Neural progenitor cell (in vitro differentiated cells): ENCODE results near the gene GALNTL6. TPM values are rescaled to one million over a fixed set of nuclear protein-coding genes. Genes with fewer than 3 reads are reported as not detected.

ENCODE experiments used
- DNase-seq: peaks from one replicate; pipeline ENCODE4 v3.0.0-alpha.2; 2016; ENCODE audit warnings: low spot score
- H2AFZ ChIP-seq: fragments of 200-600 bp; sonication (generic); replicated peaks from 2 replicates; pipeline ENCODE4 v1.6.1; 2016; ENCODE audit warnings: antibody characterized with exemption
- H3F3A ChIP-seq: fragments of 200-600 bp; sonication (generic); 2 replicates; pipeline ENCODE4 v1.6.1; 2016; ENCODE audit warnings: antibody characterized with exemption, low read depth
- H3K27ac ChIP-seq: fragments of 200-600 bp; sonication (generic); 2 replicates; pipeline ENCODE4 v1.5.1; 2016; ENCODE audit warnings: mild to moderate bottlenecking
- H3K27me3 ChIP-seq: fragments of 200-600 bp; sonication (generic); 2 replicates; pipeline ENCODE4 v1.6.1; 2016; ENCODE audit warnings: mild to moderate bottlenecking, moderate library complexity
- H3K36me3 ChIP-seq: fragments of 200-600 bp; sonication (generic); 2 replicates; pipeline ENCODE4 v1.5.1; 2016
- H3K4me1 ChIP-seq: fragments of 200-600 bp; sonication (generic); 2 replicates; pipeline ENCODE4 v1.6.1; 2016; ENCODE audit warnings: mixed run types
- H3K4me2 ChIP-seq: fragments of 200-600 bp; sonication (generic); 2 replicates; pipeline ENCODE4 v1.6.1; 2016
- H3K4me3 ChIP-seq: fragments of 200-600 bp; sonication (generic); 2 replicates; pipeline ENCODE4 v1.5.1; 2016
- H3K79me2 ChIP-seq: fragments of 200-600 bp; sonication (generic); 2 replicates; pipeline ENCODE4 v1.6.1; 2016; ENCODE audit warnings: low read depth
- H3K9ac ChIP-seq: fragments of 200-600 bp; sonication (generic); 2 replicates; pipeline ENCODE4 v1.6.1; 2016
- H3K9me3 ChIP-seq: fragments of 200-600 bp; sonication (generic); 2 replicates; pipeline ENCODE4 v1.5.1; 2016; ENCODE audit warnings: low read depth
- H4K20me1 ChIP-seq: fragments of 200-600 bp; sonication (generic); 2 replicates; pipeline ENCODE4 v1.6.1; 2016; ENCODE audit warnings: low read depth
- H3K27ac Mint-ChIP-seq: 3 replicates; pipeline ENCODE4 v1.8.0; 2021; ENCODE audit warnings: mixed read lengths
- H3K27me3 Mint-ChIP-seq: 2 replicates; pipeline ENCODE4 v1.8.0; 2022; ENCODE audit warnings: low read depth, mild to moderate bottlenecking, inconsistent platforms, moderate library complexity, mixed read lengths; ENCODE audit not compliant: insufficient read depth
- H3K36me3 Mint-ChIP-seq: 3 replicates; pipeline ENCODE4 v1.8.0; 2021; ENCODE audit warnings: mixed read lengths
- H3K4me1 Mint-ChIP-seq: 3 replicates; pipeline ENCODE4 v1.8.0; 2021; ENCODE audit warnings: mixed read lengths
- H3K4me3 Mint-ChIP-seq: 3 replicates; pipeline ENCODE4 v1.8.0; 2021; ENCODE audit warnings: mild to moderate bottlenecking, moderate library complexity, mixed read lengths
- H3K9me3 Mint-ChIP-seq: 3 replicates; pipeline ENCODE4 v1.8.0; 2020; ENCODE audit warnings: mixed read lengths
- EZH2 ChIP-seq: fragments of 200-600 bp; sonication (generic); IDR thresholded peaks from 2 replicates; pipeline ENCODE4 v1.6.1; 2017; ENCODE audit warnings: antibody characterized with exemption, mild to moderate bottlenecking, moderate library complexity
- EZH2phosphoT487 ChIP-seq: fragments of 200-600 bp; sonication (generic); IDR thresholded peaks from 2 replicates; pipeline ENCODE4 v1.6.1; 2017; ENCODE audit warnings: antibody characterized with exemption
- total RNA-seq: library from RNA; depleted of rRNA; stranded (reverse); fragments of >200 nt; gene quantifications from 2 replicates; pipeline ENCODE4 v1.2.3, GENCODE V29; 2015; ENCODE audit warnings: low replicate concordance
- TF ChIP-seq, protein P1 (sequence below): fragments of 200-600 bp; sonication (generic); IDR thresholded peaks from 2 replicates; pipeline ENCODE4 v1.5.1; 2017; ENCODE audit warnings: antibody characterized with exemption, mild to moderate bottlenecking

The GALNTL6 gene
- total RNA-seq, 1 donor from 2014 or later = 0.15 TPM

DNA sequence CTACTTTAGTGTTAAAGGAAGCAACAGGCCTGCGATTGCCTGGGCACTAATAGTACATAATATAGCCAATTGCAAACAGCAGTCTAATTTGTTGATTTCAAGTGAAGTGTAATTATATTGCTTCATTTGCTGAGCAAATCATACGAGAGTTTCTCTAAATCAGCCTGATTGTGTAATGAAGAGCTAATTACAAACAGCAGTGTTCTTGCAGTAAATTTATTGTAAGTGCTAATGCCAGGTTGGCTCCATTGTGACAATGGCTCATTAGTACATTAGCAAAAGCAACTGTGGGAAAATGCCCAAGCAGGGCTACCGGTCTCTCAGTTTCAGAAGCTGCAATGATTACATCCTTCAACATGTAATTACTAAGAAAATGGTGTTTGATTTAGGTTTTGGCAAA lies 591.5 kb downstream of the GALNTL6 start:
- TF ChIP-seq, protein P1, sequence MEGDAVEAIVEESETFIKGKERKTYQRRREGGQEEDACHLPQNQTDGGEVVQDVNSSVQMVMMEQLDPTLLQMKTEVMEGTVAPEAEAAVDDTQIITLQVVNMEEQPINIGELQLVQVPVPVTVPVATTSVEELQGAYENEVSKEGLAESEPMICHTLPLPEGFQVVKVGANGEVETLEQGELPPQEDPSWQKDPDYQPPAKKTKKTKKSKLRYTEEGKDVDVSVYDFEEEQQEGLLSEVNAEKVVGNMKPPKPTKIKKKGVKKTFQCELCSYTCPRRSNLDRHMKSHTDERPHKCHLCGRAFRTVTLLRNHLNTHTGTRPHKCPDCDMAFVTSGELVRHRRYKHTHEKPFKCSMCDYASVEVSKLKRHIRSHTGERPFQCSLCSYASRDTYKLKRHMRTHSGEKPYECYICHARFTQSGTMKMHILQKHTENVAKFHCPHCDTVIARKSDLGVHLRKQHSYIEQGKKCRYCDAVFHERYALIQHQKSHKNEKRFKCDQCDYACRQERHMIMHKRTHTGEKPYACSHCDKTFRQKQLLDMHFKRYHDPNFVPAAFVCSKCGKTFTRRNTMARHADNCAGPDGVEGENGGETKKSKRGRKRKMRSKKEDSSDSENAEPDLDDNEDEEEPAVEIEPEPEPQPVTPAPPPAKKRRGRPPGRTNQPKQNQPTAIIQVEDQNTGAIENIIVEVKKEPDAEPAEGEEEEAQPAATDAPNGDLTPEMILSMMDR = no peak
- TF ChIP-seq EZH2phosphoT487 = no peak
- TF ChIP-seq EZH2 = no peak
- Histone ChIP-seq H3K27me3 (no peaks in the 10 kb centered on the region), H3F3A (no peaks in the 10 kb centered on the region), H3K9me3 (no peaks in the 10 kb centered on the region), H3K79me2 (no peaks in the 10 kb centered on the region), H3K4me1 (peaks cover 14% of the 10 kb centered on the region), H3K4me2 (no peak overlapping the region), H3K36me3 (no peaks in the 10 kb centered on the region), H3K27ac (no peak overlapping the region), H2AFZ (no peak overlapping the region), H3K4me3 (no peak overlapping the region), H3K9ac (no peak overlapping the region), H4K20me1 (no peaks in the 10 kb centered on the region)
- H3K4me3 Mint-ChIP-seq = no peak overlapping the region
- no peaks in the 10 kb centered on the region for H3K9me3 Mint-ChIP-seq
- peaks cover 6% of the 10 kb centered on the region for H3K4me1 Mint-ChIP-seq
- DNase-seq = no peak
- H3K27me3 Mint-ChIP-seq = peaks cover 2% of the 10 kb centered on the region
- H3K27ac Mint-ChIP-seq = no peak overlapping the region
- H3K36me3 Mint-ChIP-seq = no peaks in the 10 kb centered on the region

DNA sequence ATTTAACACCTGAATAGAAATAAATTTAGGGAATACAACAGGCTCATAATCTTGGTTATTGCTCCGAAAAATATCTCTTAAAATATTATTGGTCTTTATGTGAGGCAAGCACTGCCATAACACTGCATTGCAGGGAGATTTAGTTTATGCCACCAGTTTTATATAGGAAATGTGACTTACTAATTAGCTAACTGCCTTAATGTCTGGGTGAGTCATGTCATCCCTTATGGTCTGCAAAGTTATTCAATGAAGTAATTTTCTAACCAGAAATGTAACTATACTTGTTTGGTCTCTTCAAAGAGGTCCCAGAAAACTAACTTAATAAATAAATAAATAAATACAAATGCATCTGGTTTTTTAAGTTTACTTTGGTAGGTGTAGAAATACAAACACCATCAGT lies 597.2 kb downstream of the GALNTL6 start:
- Histone ChIP-seq H3K4me3 (no peak overlapping the region), H3K4me2 (no peak overlapping the region), H2AFZ (no peak overlapping the region), H3K9ac (no peak overlapping the region), H3F3A (no peaks in the 10 kb centered on the region), H3K27ac (no peak overlapping the region), H3K79me2 (no peaks in the 10 kb centered on the region), H3K9me3 (no peaks in the 10 kb centered on the region), H3K4me1 (peaks cover 5% of the 10 kb centered on the region), H3K27me3 (no peaks in the 10 kb centered on the region), H3K36me3 (no peaks in the 10 kb centered on the region), H4K20me1 (no peaks in the 10 kb centered on the region)
- H3K27me3 Mint-ChIP-seq = peaks cover 2% of the 10 kb centered on the region
- no peak overlapping the region for H3K27ac Mint-ChIP-seq
- TF ChIP-seq EZH2 (no peak), EZH2phosphoT487 (no peak)
- TF ChIP-seq, protein P1 = no peak
- H3K4me1 Mint-ChIP-seq = no peaks in the 10 kb centered on the region
- H3K36me3 Mint-ChIP-seq = no peaks in the 10 kb centered on the region
- no peaks in the 10 kb centered on the region for H3K9me3 Mint-ChIP-seq
- no peak for DNase-seq
- H3K4me3 Mint-ChIP-seq = no peak overlapping the region

DNA sequence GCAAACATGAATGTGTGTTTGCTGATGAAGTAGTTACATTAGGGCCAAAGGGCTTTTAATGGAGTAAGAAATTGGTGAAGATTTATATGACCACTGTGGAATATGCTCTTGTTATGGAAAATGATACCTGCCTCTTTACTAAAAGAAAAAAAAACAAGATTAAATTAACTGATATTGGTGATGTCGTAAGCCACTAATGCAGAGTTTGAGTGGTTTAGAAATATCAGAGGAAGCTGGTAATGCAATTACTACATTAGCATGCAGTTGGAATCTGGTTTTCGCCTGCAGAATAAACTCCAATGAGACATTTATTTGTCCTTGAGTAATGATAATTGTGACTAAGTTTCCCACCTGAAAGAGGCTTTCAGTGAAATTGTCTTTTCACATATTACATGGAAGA lies 597.9 kb downstream of the GALNTL6 start:
- Histone ChIP-seq H3K36me3 (no peaks in the 10 kb centered on the region), H3F3A (no peaks in the 10 kb centered on the region), H3K4me2 (no peak overlapping the region), H3K27ac (no peak overlapping the region), H3K4me3 (no peak overlapping the region), H3K4me1 (peaks cover 5% of the 10 kb centered on the region), H3K27me3 (no peaks in the 10 kb centered on the region), H4K20me1 (no peaks in the 10 kb centered on the region), H3K9me3 (no peaks in the 10 kb centered on the region), H2AFZ (no peak overlapping the region), H3K79me2 (no peaks in the 10 kb centered on the region), H3K9ac (no peak overlapping the region)
- Mint-ChIP-seq H3K9me3 (no peaks in the 10 kb centered on the region), H3K4me3 (no peak overlapping the region), H3K27ac (no peak overlapping the region), H3K27me3 (peaks cover 2% of the 10 kb centered on the region), H3K4me1 (no peaks in the 10 kb centered on the region), H3K36me3 (no peaks in the 10 kb centered on the region)
- DNase-seq = no peak
- TF ChIP-seq EZH2phosphoT487 = no peak
- TF ChIP-seq EZH2 = no peak
- TF ChIP-seq, protein P1 = no peak
